OCI-LY1 (cell line): Measurements from ENCODE around the gene DCDC2B.

Experiments
- H2AFZ ChIP-seq: fragments of 200-600 bp; sonication (generic), shearing (Covaris generic); 2 replicates; pipeline ENCODE4 v1.6.0; 2014; ENCODE audit warnings: antibody characterized with exemption, mild to moderate bottlenecking, low read length
- H3F3A ChIP-seq: fragments of 200-600 bp; sonication (generic), shearing (Covaris generic); 2 replicates; pipeline ENCODE4 v1.6.0; 2014; ENCODE audit warnings: mild to moderate bottlenecking, antibody characterized with exemption, low read length, moderate library complexity; ENCODE audit not compliant: insufficient read depth
- H3K27ac ChIP-seq: fragments of 200-600 bp; sonication (generic); 2 replicates; pipeline ENCODE4 v1.5.1; 2014; ENCODE audit warnings: low read length, mixed run types, mild to moderate bottlenecking, low read depth; ENCODE audit not compliant: poor library complexity, severe bottlenecking
- H3K27me3 ChIP-seq: fragments of 200-600 bp; sonication (generic); 2 replicates; pipeline ENCODE4 v1.6.0; 2014; ENCODE audit warnings: antibody characterized with exemption, mild to moderate bottlenecking, low read length, moderate library complexity; ENCODE audit not compliant: insufficient read depth
- H3K36me3 ChIP-seq: fragments of 200-600 bp; sonication (generic); 2 replicates; pipeline ENCODE4 v1.6.1; 2014; ENCODE audit warnings: mild to moderate bottlenecking, antibody characterized with exemption, low read length, moderate library complexity, mixed read lengths; ENCODE audit not compliant: insufficient read depth
- H3K4me1 ChIP-seq: fragments of 200-600 bp; sonication (generic); 2 replicates; pipeline ENCODE4 v1.5.1; 2014; ENCODE audit warnings: mild to moderate bottlenecking, low read length, moderate library complexity; ENCODE audit not compliant: insufficient read depth, severe bottlenecking
- H3K4me2 ChIP-seq: fragments of 200-600 bp; sonication (generic), shearing (Covaris generic); 2 replicates; pipeline ENCODE4 v1.6.1; 2014; ENCODE audit warnings: low read length
- H3K4me3 ChIP-seq: fragments of 200-600 bp; sonication (generic); 2 replicates; pipeline ENCODE4 v1.5.1; 2014; ENCODE audit warnings: low read length, low read depth, mild to moderate bottlenecking, mixed read lengths; ENCODE audit not compliant: poor library complexity, severe bottlenecking
- H3K79me2 ChIP-seq: fragments of 200-600 bp; shearing (Covaris generic); 2 replicates; pipeline ENCODE4 v1.6.1; 2016; ENCODE audit warnings: mixed run types, low read length, mixed read lengths; ENCODE audit not compliant: insufficient read depth
- H3K9ac ChIP-seq: fragments of 200-600 bp; sonication (generic), shearing (Covaris generic); 2 replicates; pipeline ENCODE4 v1.6.1; 2014; ENCODE audit warnings: mild to moderate bottlenecking, low read length, mixed read lengths
- H3K9me2 ChIP-seq: fragments of 200-600 bp; sonication (generic), shearing (Covaris generic); 2 replicates; pipeline ENCODE4 v1.6.1; 2014; ENCODE audit warnings: low read depth, mild to moderate bottlenecking, low read length, mixed read lengths
- H3K9me3 ChIP-seq: fragments of 200-600 bp; shearing (Covaris generic); 2 replicates; pipeline ENCODE4 v1.6.1; 2014; ENCODE audit warnings: low read length, mixed read lengths
- H4K20me1 ChIP-seq: fragments of 200-600 bp; sonication (generic), shearing (Covaris generic); 2 replicates; pipeline ENCODE4 v1.6.0; 2016; ENCODE audit warnings: mild to moderate bottlenecking, low read length; ENCODE audit not compliant: insufficient read depth
- CTCF ChIP-seq: fragments of 200-600 bp; sonication (generic), shearing (Covaris generic); IDR thresholded peaks from 2 replicates; pipeline ENCODE4 v1.5.1; 2017; ENCODE audit warnings: mild to moderate bottlenecking, antibody characterized with exemption, low read length, moderate library complexity, mixed read lengths
- EZH2 ChIP-seq: fragments of 200-600 bp; sonication (generic), shearing (Covaris generic); IDR thresholded peaks from 2 replicates; pipeline ENCODE4 v1.8.0; 2017; ENCODE audit warnings: borderline replicate concordance, mixed run types, mild to moderate bottlenecking, antibody characterized with exemption, low read length, moderate library complexity, mixed read lengths

DCDC2B gene

DNA sequence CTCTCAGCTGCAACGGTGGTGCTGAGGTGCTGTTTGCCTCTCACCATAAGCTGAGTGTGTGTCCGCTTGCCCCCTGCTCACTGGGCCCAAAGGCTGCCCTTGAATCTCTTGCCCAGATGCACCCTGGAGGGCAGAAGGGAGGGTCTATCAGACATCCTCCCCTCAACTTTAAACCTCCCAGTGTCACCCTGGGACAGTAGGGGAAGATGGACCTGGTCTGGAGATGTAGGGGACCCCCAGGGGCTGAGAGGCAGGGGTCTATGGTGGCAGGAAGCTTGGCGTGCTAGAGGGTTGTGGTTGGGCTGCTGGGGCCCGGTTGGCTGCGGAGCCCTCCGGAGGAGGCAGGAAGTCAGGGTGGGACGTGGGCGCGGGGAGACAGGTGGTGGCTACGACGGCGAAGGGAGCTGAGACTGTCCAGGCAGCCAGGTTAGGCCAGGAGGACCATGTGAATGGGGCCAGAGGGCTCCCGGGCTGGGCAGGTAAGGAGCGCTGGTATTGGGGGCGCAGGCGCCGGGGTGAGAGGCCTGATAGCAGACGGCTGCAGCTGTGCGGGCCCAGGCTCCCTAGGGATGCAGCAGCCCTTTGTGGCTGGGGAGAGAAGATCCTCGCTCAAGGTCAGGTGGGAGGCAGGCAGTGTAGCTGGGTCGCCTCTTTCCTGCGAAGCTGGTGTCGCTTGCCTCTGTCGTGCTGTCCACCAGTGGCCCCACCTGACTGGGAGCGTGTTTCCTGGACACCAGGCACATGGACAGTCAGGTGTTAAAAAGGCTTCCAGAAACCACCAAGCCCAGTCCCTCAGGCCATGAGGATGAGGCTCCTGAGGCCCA, 42.2 kb downstream of the DCDC2B start, which contains the start of gene LCK:
LCK (plus strand) TSS at position 373 of the 824 bp plus-strand sequence. CDS start 23,065 bp downstream, outside the sequence.
- H3K27ac ChIP-seq, result peak within 1 kb of the TSS; percentile 100
- TF ChIP-seq EZH2 (no peak), CTCF (no peak)
- peaks cover 95% of the 10 kb centered on the region for H3K4me1 ChIP-seq
- peak within 1 kb of the TSS; percentile 69 for H3K4me2 ChIP-seq
- no peaks in the 10 kb centered on the region for H3K9me2 ChIP-seq
- H2AFZ ChIP-seq, result no peak within 1 kb of the TSS
- no peaks in the 10 kb centered on the region for H4K20me1 ChIP-seq
- peaks cover 10% of the 10 kb centered on the region for H3F3A ChIP-seq
- H3K27me3 ChIP-seq, result no peaks in the 10 kb centered on the region
- H3K79me2 ChIP-seq, result no peaks in the 10 kb centered on the region
- H3K36me3 ChIP-seq, result no peaks in the 10 kb centered on the region
- H3K9me3 ChIP-seq, result no peaks in the 10 kb centered on the region
- H3K9ac ChIP-seq, result peak within 1 kb of the TSS; percentile 74
- H3K4me3 ChIP-seq, result peak within 1 kb of the TSS; percentile 50

GRCh38 chr1:32255072-32256071, 46.5 kb downstream of the DCDC2B start:
- Histone ChIP-seq H3K9me3 (no peaks in the 10 kb centered on the region), H4K20me1 (no peaks in the 10 kb centered on the region), H3K27ac (peak overlapping the region; percentile 100), H3K4me3 (peak overlapping the region; percentile 24), H3K36me3 (no peaks in the 10 kb centered on the region), H3K9ac (peak overlapping the region; percentile 58), H3K9me2 (no peaks in the 10 kb centered on the region), H3K4me1 (peaks cover 85% of the 10 kb centered on the region), H3K27me3 (no peaks in the 10 kb centered on the region), H2AFZ (no peak overlapping the region), H3K79me2 (no peaks in the 10 kb centered on the region), H3K4me2 (peak overlapping the region; percentile 54), H3F3A (peaks cover 9% of the 10 kb centered on the region)
- TF ChIP-seq CTCF (no peak), EZH2 (no peak)

- Histone ChIP-seq H4K20me1 (no peaks in the 10 kb centered on the region), H3K27me3 (no peaks in the 10 kb centered on the region), H3K27ac (peak overlapping the region; percentile 100), H3K79me2 (no peaks in the 10 kb centered on the region), H3K9me2 (no peaks in the 10 kb centered on the region), H3K9me3 (no peaks in the 10 kb centered on the region), H3K36me3 (no peaks in the 10 kb centered on the region), H3F3A (0 out of 2 replicates have a peak, but pooled peaks cover 3% of the 10 kb centered on the region), H3K4me2 (peak overlapping the region; percentile 51), H2AFZ (no peak overlapping the region), H3K9ac (peak overlapping the region; percentile 28), H3K4me3 (peak overlapping the region; percentile 3), H3K4me1 (peaks cover 72% of the 10 kb centered on the region)
- no peak for TF ChIP-seq EZH2
Observed at GRCh38 chr1:32256473-32257226, 47.8 kb downstream of the DCDC2B start.
